ENCODE measurements around the gene RPTN.
A peak's percentile ranks its signal among the peaks of the same experiment; 100 is the strongest.

The RPTN gene

DNA sequence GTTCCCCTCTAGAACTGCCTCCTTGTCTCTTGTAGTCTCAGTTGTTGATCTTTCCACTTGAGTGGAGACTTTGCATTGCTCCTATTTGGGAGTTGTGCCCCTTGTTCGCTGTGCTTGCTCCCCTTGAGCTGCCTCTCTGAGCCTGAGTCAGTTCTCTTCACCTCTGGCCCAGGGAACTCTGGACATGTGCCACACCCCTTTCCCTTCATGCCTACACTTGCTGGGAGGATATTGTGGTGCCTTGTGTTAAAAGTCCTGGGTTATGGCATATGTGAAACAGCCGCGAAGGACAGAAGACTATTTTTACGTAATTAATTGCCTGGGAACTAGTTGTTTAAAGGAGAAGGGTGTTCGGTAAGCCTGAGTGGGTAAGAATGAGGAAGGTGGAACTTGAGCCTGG, 32.2 kb upstream of the RPTN start:
- no peak for DNase-seq
- H3K23ac ChIP-seq (ENCODE audit: low read length in 2 of 2): no peak overlapping the region
- H3K14ac ChIP-seq (ENCODE audit: low read length in 2 of 2): no peak overlapping the region
- H3K4me1 ChIP-seq (ENCODE audit: control insufficient read depth, insufficient read depth, low read depth, low read length): no peaks in the 10 kb centered on the region
- H3K4me2 ChIP-seq (ENCODE audit: low read length, poor library complexity, severe bottlenecking): no peak overlapping the region
- no peaks in the 10 kb centered on the region for H3K9me3 ChIP-seq (ENCODE audit: control insufficient read depth, low read length)
- no peak overlapping the region for H2BK12ac ChIP-seq (ENCODE audit: low read length in 2 of 2)
- no peak overlapping the region for H3K27ac ChIP-seq (ENCODE audit: low read length, poor library complexity, severe bottlenecking)
- no peaks in the 10 kb centered on the region for H3K36me3 ChIP-seq (ENCODE audit: control insufficient read depth in 1 of 2, insufficient read depth in 2 of 2, low read depth in 1 of 2, low read length in 2 of 2)
- H3K4ac ChIP-seq (ENCODE audit: low read depth in 1 of 2, low read length in 2 of 2): no peak overlapping the region
- no peak overlapping the region for H4K91ac ChIP-seq (ENCODE audit: low read length)
- H2BK15ac ChIP-seq (ENCODE audit: low read depth, poor library complexity, severe bottlenecking): no peak overlapping the region
- 63% methylated on average over 5 of the region's 5 CpGs for WGBS
- no peak overlapping the region for H2AFZ ChIP-seq (ENCODE audit: low read depth, low read length)
- H3K9ac ChIP-seq (ENCODE audit: low read length): no peak overlapping the region
- no peaks in the 10 kb centered on the region for H3K79me1 ChIP-seq (replicated peaks; ENCODE audit: low read length, poor library complexity, severe bottlenecking)
- no peak overlapping the region for H2BK5ac ChIP-seq (ENCODE audit: low read depth, low read length, poor library complexity, severe bottlenecking)
- H4K8ac ChIP-seq (ENCODE audit: low read length): no peak overlapping the region
- H3K4me3 ChIP-seq (ENCODE audit: insufficient read depth in 1 of 2, low read depth in 1 of 2, low read length in 2 of 2): no peak overlapping the region
- H3K18ac ChIP-seq (ENCODE audit: low read depth in 1 of 2, low read length in 2 of 2): no peak overlapping the region
- peaks cover 0 to 13% of the 10 kb centered on the region in 2 experiments for H3K27me3 ChIP-seq (ENCODE audit: control insufficient read depth in 1 of 2, insufficient read depth in 1 of 2, low read length in 2 of 2)
- no peak overlapping the region for H2AK5ac ChIP-seq (ENCODE audit: low read length, severe bottlenecking)
- H2BK120ac ChIP-seq (ENCODE audit: low read depth, low read length): no peak overlapping the region

DNA sequence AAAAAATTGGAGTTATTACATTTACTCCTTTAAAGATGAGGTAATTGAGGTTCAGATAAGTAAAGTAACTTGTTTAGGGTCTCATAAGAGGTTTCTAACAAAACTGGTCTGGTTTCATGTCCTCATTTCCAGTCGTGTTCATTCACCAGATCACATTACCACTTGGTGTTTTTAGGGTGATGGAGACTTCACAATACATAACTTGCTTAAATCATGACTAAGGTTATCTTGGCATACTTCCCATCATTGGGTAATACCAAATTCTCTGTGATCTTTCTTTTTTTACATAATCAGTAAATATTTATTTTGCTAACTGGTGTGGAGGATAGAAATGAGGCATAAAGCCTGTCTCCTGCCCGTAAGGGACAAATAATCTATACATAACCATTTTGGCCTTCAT, 31.6 kb upstream of the RPTN start:
- Histone ChIP-seq H3K36me3 (ENCODE audit: control insufficient read depth in 1 of 2, insufficient read depth in 2 of 2, low read depth in 1 of 2, low read length in 2 of 2) (no peaks in the 10 kb centered on the region), H2BK120ac (ENCODE audit: low read depth, low read length) (no peak overlapping the region), H2BK5ac (ENCODE audit: low read depth, low read length, poor library complexity, severe bottlenecking) (no peak overlapping the region), H3K27me3 (ENCODE audit: control insufficient read depth in 1 of 2, insufficient read depth in 1 of 2, low read length in 2 of 2) (peaks cover 0 to 13% of the 10 kb centered on the region in 2 experiments), H2BK15ac (ENCODE audit: low read depth, poor library complexity, severe bottlenecking) (no peak overlapping the region), H2AFZ (ENCODE audit: low read depth, low read length) (no peak overlapping the region), H3K18ac (ENCODE audit: low read depth in 1 of 2, low read length in 2 of 2) (no peak overlapping the region), H3K79me1 (replicated peaks; ENCODE audit: low read length, poor library complexity, severe bottlenecking) (no peaks in the 10 kb centered on the region), H3K14ac (ENCODE audit: low read length in 2 of 2) (no peak overlapping the region), H3K4me2 (ENCODE audit: low read length, poor library complexity, severe bottlenecking) (no peak overlapping the region), H3K27ac (ENCODE audit: low read length, poor library complexity, severe bottlenecking) (no peak overlapping the region), H3K23ac (ENCODE audit: low read length in 2 of 2) (no peak overlapping the region), H3K4me1 (ENCODE audit: control insufficient read depth, insufficient read depth, low read depth, low read length) (no peaks in the 10 kb centered on the region), H4K8ac (ENCODE audit: low read length) (no peak overlapping the region), H3K4me3 (ENCODE audit: insufficient read depth in 1 of 2, low read depth in 1 of 2, low read length in 2 of 2) (no peak overlapping the region), H2BK12ac (ENCODE audit: low read length in 2 of 2) (no peak overlapping the region), H4K91ac (ENCODE audit: low read length) (no peak overlapping the region), H2AK5ac (ENCODE audit: low read length, severe bottlenecking) (no peak overlapping the region), H3K9me3 (ENCODE audit: control insufficient read depth, low read length) (no peaks in the 10 kb centered on the region), H3K9ac (ENCODE audit: low read length) (peak overlapping the region; percentile 90), H3K4ac (ENCODE audit: low read depth in 1 of 2, low read length in 2 of 2) (no peak overlapping the region)
- 88% methylated on average over 1 of the region's 2 CpGs for WGBS
- DNase-seq: no peak

DNA sequence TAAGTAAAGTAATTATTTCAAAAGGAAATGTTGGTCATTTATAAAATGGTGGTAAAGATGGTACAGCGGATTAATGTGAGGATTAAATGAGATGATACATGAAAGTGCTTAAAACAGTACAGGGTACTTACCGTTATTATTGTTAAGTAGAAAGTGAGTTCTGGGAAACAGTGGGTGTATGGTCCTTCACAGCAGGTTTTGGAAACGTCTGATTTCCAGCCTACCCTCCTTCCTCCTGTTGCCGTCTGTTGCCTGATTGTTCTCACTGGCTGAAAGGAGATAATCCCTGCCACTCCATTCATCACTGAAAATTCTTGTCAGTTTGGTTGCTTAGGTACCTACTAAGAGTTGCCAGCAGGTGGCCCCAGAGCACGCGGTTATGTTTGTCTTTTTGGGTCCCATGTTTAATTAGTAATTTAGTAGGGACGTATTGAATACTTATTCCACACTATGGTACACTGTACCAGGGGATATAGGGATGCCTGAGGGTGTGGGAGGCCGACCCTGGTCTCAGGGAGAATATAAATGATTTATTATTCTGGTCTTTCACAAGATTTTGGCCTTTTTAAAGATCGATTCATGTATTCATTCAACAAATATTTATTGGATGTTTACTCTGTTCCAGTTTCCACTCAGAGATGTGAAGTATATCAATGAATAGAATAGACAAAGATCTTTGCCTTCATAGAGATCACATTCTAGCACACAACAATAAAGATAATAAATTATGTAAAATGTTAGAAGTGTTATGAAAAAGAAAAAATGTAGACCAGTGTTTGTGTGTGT, 30.8 kb upstream of the RPTN start:
- H3K79me1 ChIP-seq (replicated peaks; ENCODE audit: low read length, poor library complexity, severe bottlenecking): no peaks in the 10 kb centered on the region
- peaks cover 0 to 18% of the 10 kb centered on the region in 2 experiments for H3K27me3 ChIP-seq (ENCODE audit: control insufficient read depth in 1 of 2, insufficient read depth in 1 of 2, low read length in 2 of 2)
- H3K4ac ChIP-seq (ENCODE audit: low read depth in 1 of 2, low read length in 2 of 2): no peak overlapping the region
- H2AK5ac ChIP-seq (ENCODE audit: low read length, severe bottlenecking): no peak overlapping the region
- no peak overlapping the region for H3K4me2 ChIP-seq (ENCODE audit: low read length, poor library complexity, severe bottlenecking)
- H3K14ac ChIP-seq (ENCODE audit: low read length in 2 of 2): no peak overlapping the region
- no peak overlapping the region for H3K23ac ChIP-seq (ENCODE audit: low read length in 2 of 2)
- H2BK15ac ChIP-seq (ENCODE audit: low read depth, poor library complexity, severe bottlenecking): no peak overlapping the region
- H3K18ac ChIP-seq (ENCODE audit: low read depth in 1 of 2, low read length in 2 of 2): no peak overlapping the region
- 46% methylated on average over 7 of the region's 9 CpGs for WGBS
- H2BK5ac ChIP-seq (ENCODE audit: low read depth, low read length, poor library complexity, severe bottlenecking): no peak overlapping the region
- no peak overlapping the region for H3K27ac ChIP-seq (ENCODE audit: low read length, poor library complexity, severe bottlenecking)
- H3K4me3 ChIP-seq (ENCODE audit: insufficient read depth in 1 of 2, low read depth in 1 of 2, low read length in 2 of 2): peak overlapping the region in 1 of 2 experiments; percentile 83
- H3K9me3 ChIP-seq (ENCODE audit: control insufficient read depth, low read length): no peaks in the 10 kb centered on the region
- H3K36me3 ChIP-seq (ENCODE audit: control insufficient read depth in 1 of 2, insufficient read depth in 2 of 2, low read depth in 1 of 2, low read length in 2 of 2): no peaks in the 10 kb centered on the region
- H2AFZ ChIP-seq (ENCODE audit: low read depth, low read length): no peak overlapping the region
- H3K4me1 ChIP-seq (ENCODE audit: control insufficient read depth, insufficient read depth, low read depth, low read length): no peaks in the 10 kb centered on the region
- no peak overlapping the region for H2BK12ac ChIP-seq (ENCODE audit: low read length in 2 of 2)
- H3K9ac ChIP-seq (ENCODE audit: low read length): peak overlapping the region; percentile 90
- no peak overlapping the region for H4K8ac ChIP-seq (ENCODE audit: low read length)
- no peak overlapping the region for H2BK120ac ChIP-seq (ENCODE audit: low read depth, low read length)
- DNase-seq: peak; percentile 10
- no peak overlapping the region for H4K91ac ChIP-seq (ENCODE audit: low read length)

DNA sequence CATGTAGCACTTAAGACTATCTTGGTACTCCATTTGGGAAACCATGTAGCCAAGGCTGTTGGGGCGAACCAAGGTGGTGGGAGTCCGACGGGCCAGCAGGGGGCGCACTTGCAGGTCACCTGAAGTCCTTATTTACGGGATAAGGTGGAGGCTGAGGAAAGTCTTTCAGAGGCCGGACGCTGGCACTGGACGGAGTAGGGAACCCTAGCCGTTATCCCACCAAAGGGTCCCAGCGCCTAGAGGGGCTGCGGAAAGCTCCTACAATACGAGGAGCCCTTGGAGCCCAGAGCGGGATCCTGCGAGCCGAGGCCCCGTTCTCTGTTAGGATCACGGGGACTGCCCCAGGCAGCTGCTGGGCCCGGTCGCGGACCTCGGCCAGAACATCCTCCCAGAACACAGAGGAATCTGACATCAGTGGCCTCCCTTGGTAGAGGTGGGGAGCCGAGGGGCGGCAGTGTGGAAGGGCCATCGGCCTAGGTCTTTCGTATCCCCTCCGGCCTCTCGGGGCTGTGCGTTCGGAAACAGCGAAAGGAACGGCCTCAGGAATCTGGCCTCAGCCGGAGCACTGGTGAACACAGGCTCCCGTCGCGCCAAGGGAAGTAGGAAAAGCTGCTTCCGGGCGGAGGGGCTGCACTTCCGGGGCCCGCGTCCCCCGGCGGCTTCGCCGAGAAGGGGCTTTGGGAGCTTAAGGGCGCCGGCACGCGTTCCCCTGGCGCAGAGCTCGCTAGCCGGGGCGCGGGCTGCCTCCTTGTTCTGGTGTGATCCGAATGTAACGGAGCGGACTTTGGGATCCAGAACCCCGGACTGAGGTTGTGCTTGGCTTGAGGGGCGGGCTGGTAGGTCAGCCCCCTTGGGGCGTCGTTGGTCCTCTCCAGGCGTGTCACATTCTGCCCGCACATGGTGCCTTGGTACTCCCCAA, 29.9 kb upstream of the RPTN start:
- no peak overlapping the region for H3K18ac ChIP-seq (ENCODE audit: low read depth in 1 of 2, low read length in 2 of 2)
- H3K4ac ChIP-seq (ENCODE audit: low read depth in 1 of 2, low read length in 2 of 2): no peak overlapping the region
- H2BK15ac ChIP-seq (ENCODE audit: low read depth, poor library complexity, severe bottlenecking): no peak overlapping the region
- no peak overlapping the region for H2AK5ac ChIP-seq (ENCODE audit: low read length, severe bottlenecking)
- WGBS: 89% methylated on average over 57 of the region's 62 CpGs
- H3K79me1 ChIP-seq (replicated peaks; ENCODE audit: low read length, poor library complexity, severe bottlenecking): no peaks in the 10 kb centered on the region
- H2BK120ac ChIP-seq (ENCODE audit: low read depth, low read length): no peak overlapping the region
- no peak overlapping the region for H4K91ac ChIP-seq (ENCODE audit: low read length)
- H3K4me1 ChIP-seq (ENCODE audit: control insufficient read depth, insufficient read depth, low read depth, low read length): no peaks in the 10 kb centered on the region
- no peaks in the 10 kb centered on the region for H3K9me3 ChIP-seq (ENCODE audit: control insufficient read depth, low read length)
- H4K8ac ChIP-seq (ENCODE audit: low read length): no peak overlapping the region
- H3K27me3 ChIP-seq (ENCODE audit: control insufficient read depth in 1 of 2, insufficient read depth in 1 of 2, low read length in 2 of 2): peaks cover 0 to 26% of the 10 kb centered on the region in 2 experiments
- H2BK12ac ChIP-seq (ENCODE audit: low read length in 2 of 2): no peak overlapping the region
- no peak overlapping the region for H3K27ac ChIP-seq (ENCODE audit: low read length, poor library complexity, severe bottlenecking)
- no peaks in the 10 kb centered on the region for H3K36me3 ChIP-seq (ENCODE audit: control insufficient read depth in 1 of 2, insufficient read depth in 2 of 2, low read depth in 1 of 2, low read length in 2 of 2)
- no peak overlapping the region for H3K4me2 ChIP-seq (ENCODE audit: low read length, poor library complexity, severe bottlenecking)
- H3K23ac ChIP-seq (ENCODE audit: low read length in 2 of 2): no peak overlapping the region
- no peak overlapping the region for H2BK5ac ChIP-seq (ENCODE audit: low read depth, low read length, poor library complexity, severe bottlenecking)
- peak overlapping the region in 1 of 2 experiments; percentile 83 for H3K4me3 ChIP-seq (ENCODE audit: insufficient read depth in 1 of 2, low read depth in 1 of 2, low read length in 2 of 2)
- DNase-seq: no peak
- no peak overlapping the region for H2AFZ ChIP-seq (ENCODE audit: low read depth, low read length)
- no peak overlapping the region for H3K14ac ChIP-seq (ENCODE audit: low read length in 2 of 2)
- H3K9ac ChIP-seq (ENCODE audit: low read length): peak overlapping the region; percentile 90

Data from mesenchymal stem cell (in vitro differentiated cells and primary cell).